ENCODE data around the gene MFRP.

Gene MFRP

GRCh38 chr11:119373059-119373920, 26.8 kb upstream of the MFRP start:
- no peak for DNase-seq
- ATAC-seq, result no peak

GRCh38 chr11:119372260-119373058, 26.0 kb upstream of the MFRP start:
- ATAC-seq (no peak), DNase-seq (no peak)

- DNase-seq (no peak), ATAC-seq (no peak)
Observed at GRCh38 chr11:119371778-119372182, 25.3 kb upstream of the MFRP start.

GRCh38 chr11:119371067-119371601, 24.6 kb upstream of the MFRP start:
- DNase-seq (no peak), ATAC-seq (no peak)

- ATAC-seq, result no peak
Observed at GRCh38 chr11:119370486-119371046, 24.1 kb upstream of the MFRP start.

GRCh38 chr11:119369132-119369925, 22.8 kb upstream of the MFRP start:
- DNase-seq (no peak), ATAC-seq (no peak)

More at GRCh38 chr11:119370486-119371046, 24.1 kb upstream of the MFRP start:
- DNase-seq, result no peak

GRCh38 chr11:119368121-119369034, 21.9 kb upstream of the MFRP start:
- DNase-seq (no peak), ATAC-seq (no peak)

- DNase-seq, result no peak
Observed at GRCh38 chr11:119367661-119368120, 21.2 kb upstream of the MFRP start.

GRCh38 chr11:119366690-119367620, 20.4 kb upstream of the MFRP start:
- DNase-seq (no peak), ATAC-seq (no peak)

More at GRCh38 chr11:119367661-119368120, 21.2 kb upstream of the MFRP start:
- ATAC-seq, result no peak

- no peak for DNase-seq
- no peak for ATAC-seq
Observed at GRCh38 chr11:119365071-119365591, 18.6 kb upstream of the MFRP start.

GRCh38 chr11:119363851-119364590, 17.5 kb upstream of the MFRP start:
- DNase-seq (peak; percentile 68), ATAC-seq (peak; percentile 77)

- ATAC-seq, result no peak
Observed at GRCh38 chr11:119363081-119363850, 16.8 kb upstream of the MFRP start.

GRCh38 chr11:119362741-119363080, 16.2 kb upstream of the MFRP start:
- DNase-seq (no peak), ATAC-seq (no peak)

More at GRCh38 chr11:119363081-119363850, 16.8 kb upstream of the MFRP start:
- DNase-seq, result no peak

GRCh38 chr11:119361941-119362725, 15.6 kb upstream of the MFRP start:
- DNase-seq, result no peak
- ATAC-seq, result no peak

GRCh38 chr11:119361056-119361787, 14.7 kb upstream of the MFRP start:
- DNase-seq, result peak; percentile 40
- peak; percentile 61 for ATAC-seq

Measured in stimulated activated naive CD8-positive, alpha-beta T cell treated with anti-CD3 and anti-CD28 coated beads, Interleukin-15, Interleukin-2, amounts not matched to agents 100 U/mL and 50 U/mL, for 24 hours (primary cell).